ENCODE data around the gene NUP93. TPM values are rescaled to one million over a fixed set of nuclear protein-coding genes. Genes with fewer than 3 reads are reported as not detected.
"Not testable (repeated sequence)": the region's sequence is repeated elsewhere in the genome, so short reads cannot be mapped to it uniquely, and the experiment has no call there.

Gene NUP93
- total RNA-seq, 1 donor from 2014 or later, result 111 TPM

DNA sequence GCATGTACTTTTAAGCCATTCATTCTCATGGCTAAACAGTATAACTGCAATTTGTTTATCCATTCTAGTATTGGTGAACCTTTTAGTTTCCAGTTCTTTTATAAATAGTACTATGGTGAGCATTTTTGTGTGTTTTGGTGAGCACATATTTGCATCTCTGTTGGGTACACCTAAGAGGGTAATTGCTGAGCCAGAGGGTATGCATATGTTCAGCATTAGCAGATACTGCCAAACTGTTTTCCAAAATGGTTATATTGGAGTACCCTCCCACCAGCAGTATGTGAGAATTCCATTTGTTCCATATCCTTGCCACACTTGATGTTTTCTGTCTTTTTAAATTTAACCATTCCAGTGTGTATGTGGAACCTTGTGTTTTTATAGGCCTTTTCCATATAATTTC lies 81.0 kb downstream of the NUP93 start:
- POLR2A ChIA-PET, result interaction anchor here (0.7 kb wide), 1 partner anchor 14 kb away, joined by 3 read pairs; no protein-coding TSS in a partner anchor
- Mint-ChIP-seq H3K9me3 (no peaks in the 10 kb centered on the region), H3K27ac (no peak overlapping the region), H3K36me3 (ENCODE audit: low read depth) (peaks cover 26% of the 10 kb centered on the region), H3K4me3 (no peak overlapping the region), H3K4me1 (no peaks in the 10 kb centered on the region), H3K27me3 (no peaks in the 10 kb centered on the region)
- intact Hi-C loops (cut with micrococcal nuclease), result no loop called here
- CTCF ChIA-PET, result no interaction called here
- TF ChIP-seq, protein P1, sequence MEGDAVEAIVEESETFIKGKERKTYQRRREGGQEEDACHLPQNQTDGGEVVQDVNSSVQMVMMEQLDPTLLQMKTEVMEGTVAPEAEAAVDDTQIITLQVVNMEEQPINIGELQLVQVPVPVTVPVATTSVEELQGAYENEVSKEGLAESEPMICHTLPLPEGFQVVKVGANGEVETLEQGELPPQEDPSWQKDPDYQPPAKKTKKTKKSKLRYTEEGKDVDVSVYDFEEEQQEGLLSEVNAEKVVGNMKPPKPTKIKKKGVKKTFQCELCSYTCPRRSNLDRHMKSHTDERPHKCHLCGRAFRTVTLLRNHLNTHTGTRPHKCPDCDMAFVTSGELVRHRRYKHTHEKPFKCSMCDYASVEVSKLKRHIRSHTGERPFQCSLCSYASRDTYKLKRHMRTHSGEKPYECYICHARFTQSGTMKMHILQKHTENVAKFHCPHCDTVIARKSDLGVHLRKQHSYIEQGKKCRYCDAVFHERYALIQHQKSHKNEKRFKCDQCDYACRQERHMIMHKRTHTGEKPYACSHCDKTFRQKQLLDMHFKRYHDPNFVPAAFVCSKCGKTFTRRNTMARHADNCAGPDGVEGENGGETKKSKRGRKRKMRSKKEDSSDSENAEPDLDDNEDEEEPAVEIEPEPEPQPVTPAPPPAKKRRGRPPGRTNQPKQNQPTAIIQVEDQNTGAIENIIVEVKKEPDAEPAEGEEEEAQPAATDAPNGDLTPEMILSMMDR (IDR thresholded peaks at IDR 0.05), result no peak
- DNase-seq, result no peak
- no peak for ATAC-seq (ENCODE audit: low read depth)

DNA sequence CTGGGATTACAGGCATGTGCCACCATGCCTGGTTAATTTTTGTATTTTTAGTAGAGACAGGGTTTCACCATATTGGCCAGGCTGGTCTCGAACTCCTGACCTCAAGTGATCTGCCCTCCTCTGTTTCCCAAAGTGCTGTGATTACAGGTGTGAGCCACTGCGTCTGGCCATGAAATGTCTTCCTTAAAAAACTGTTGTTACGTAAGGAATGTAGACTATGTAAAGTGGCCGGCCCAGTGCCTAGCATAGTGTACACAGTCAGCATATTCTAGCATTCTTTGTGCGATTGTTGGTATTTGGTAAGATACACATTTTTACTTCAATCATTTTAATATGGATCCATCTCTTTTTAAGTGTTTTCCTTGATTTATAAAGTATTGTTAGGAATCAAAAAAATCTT lies 81.7 kb downstream of the NUP93 start:
- H3K36me3 Mint-ChIP-seq (ENCODE audit: low read depth), result peaks cover 27% of the 10 kb centered on the region
- intact Hi-C loops (cut with micrococcal nuclease); ATAC-seq (ENCODE audit: low read depth); H3K9me3 Mint-ChIP-seq; CTCF ChIA-PET; POLR2A ChIA-PET; H3K4me3 Mint-ChIP-seq; H3K27me3 Mint-ChIP-seq; DNase-seq; H3K27ac Mint-ChIP-seq; H3K4me1 Mint-ChIP-seq: not testable (repeated sequence)

DNA sequence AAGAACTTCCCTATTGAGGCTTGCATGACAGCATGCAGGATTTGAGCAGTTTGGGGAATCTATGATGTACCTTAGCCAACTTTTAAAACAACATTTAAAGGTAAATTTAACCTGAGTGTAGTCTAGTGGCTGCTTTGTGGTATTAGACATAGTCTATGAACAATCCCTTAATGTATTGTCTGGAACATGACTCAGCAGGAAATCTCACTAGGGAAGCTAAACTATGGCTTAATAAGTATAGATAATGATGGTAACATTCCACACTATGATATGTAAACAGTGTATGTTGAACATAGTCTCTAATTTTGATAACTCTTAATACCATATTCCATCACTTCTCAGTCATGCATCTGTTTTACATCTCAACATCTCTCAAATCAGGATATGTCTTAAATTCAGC lies 83.0 kb downstream of the NUP93 start:
- Mint-ChIP-seq H3K4me1 (no peaks in the 10 kb centered on the region), H3K27me3 (no peaks in the 10 kb centered on the region), H3K4me3 (no peak overlapping the region), H3K27ac (no peak overlapping the region), H3K9me3 (no peaks in the 10 kb centered on the region), H3K36me3 (ENCODE audit: low read depth) (peaks cover 19% of the 10 kb centered on the region)
- DNase-seq, result no peak
- intact Hi-C loops (cut with micrococcal nuclease), result no loop called here
- ChIA-PET POLR2A (no interaction called here), CTCF (no interaction called here)
- no peak for ATAC-seq (ENCODE audit: low read depth)
- TF ChIP-seq, protein P1 (IDR thresholded peaks at IDR 0.05), result no peak

DNA sequence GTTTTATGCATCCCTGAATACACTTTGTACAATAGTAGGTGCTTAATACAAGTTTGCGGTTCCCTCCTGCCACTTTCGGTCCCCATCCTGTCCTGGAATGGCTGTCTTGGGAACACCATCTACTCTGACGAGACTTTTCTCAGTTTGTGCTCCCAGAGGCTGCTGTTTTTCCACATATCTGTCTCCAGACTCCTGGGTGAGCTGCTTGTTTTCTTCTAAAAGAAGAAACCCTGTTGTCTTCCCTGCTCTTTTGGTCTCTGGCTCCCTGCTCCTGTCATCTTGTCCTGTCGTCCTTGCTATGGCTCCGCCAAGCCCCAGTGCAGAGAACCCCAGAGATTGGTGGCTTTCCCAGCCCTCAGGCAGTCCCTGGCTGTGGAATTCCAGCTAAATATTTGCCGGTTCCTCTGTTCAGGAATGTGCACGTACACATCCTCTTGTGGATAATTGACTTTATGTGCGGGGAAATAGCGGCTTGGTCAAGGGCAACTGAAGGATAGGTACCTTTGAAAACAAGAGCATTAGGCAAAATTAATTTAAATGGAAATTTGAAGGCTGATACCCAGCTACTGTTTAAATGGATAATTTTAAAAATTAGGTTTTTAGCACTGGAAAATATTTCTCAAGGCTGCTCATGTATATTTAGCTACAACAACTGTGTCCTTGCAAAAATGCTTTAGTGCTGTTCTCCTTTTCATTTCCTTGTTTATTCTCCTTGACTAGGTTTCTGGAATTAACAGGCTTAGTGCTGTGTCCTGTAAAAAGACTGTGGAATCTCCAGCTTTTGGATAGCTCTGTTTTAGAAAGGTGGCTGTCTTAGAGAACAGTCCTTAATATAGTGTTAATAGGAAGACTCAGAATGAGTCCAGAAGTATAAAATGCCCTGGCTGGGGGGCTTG lies 84.9 kb downstream of the NUP93 start:
- TF ChIP-seq, protein P1 (IDR thresholded peaks at IDR 0.05), result no peak
- intact Hi-C loops (cut with micrococcal nuclease), result no loop called here
- Mint-ChIP-seq H3K4me1 (no peaks in the 10 kb centered on the region), H3K27ac (no peak overlapping the region), H3K9me3 (no peaks in the 10 kb centered on the region), H3K4me3 (no peak overlapping the region), H3K27me3 (no peaks in the 10 kb centered on the region), H3K36me3 (ENCODE audit: low read depth) (peaks cover 21% of the 10 kb centered on the region)
- POLR2A ChIA-PET, result interaction anchor here (1.2 kb wide), 1 partner anchor 12 kb away, joined by 3 read pairs; no protein-coding TSS in a partner anchor
- DNase-seq (no peak), ATAC-seq (ENCODE audit: low read depth) (no peak)
- CTCF ChIA-PET, result no interaction called here

DNA sequence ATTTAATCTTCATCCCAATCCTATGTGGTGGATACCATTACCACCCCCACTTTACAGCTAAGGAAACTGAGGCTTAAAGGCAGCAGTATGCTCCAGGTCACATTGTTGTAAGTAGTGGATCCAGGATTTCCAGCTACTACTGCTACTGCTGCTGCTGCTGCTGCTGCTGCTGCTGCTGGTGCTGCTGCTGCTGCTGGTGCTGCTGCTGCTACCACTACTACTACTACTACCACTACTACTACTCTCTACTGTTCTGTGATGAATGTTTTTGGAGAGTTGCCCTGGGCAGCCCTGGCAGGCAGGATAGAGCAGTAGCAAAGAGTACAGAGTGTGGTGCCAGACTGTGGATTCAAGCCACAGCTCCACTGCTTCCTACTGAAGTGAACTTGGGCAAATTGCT lies 85.8 kb downstream of the NUP93 start:
- Mint-ChIP-seq H3K27ac (no peak overlapping the region), H3K27me3 (no peaks in the 10 kb centered on the region), H3K4me1 (no peaks in the 10 kb centered on the region), H3K36me3 (ENCODE audit: low read depth) (peaks cover 26% of the 10 kb centered on the region), H3K4me3 (no peak overlapping the region), H3K9me3 (no peaks in the 10 kb centered on the region)
- intact Hi-C loops (cut with micrococcal nuclease), result no loop called here
- ATAC-seq (ENCODE audit: low read depth) (no peak), DNase-seq (no peak)
- ChIA-PET POLR2A (no interaction called here), CTCF (no interaction called here)
- TF ChIP-seq, protein P1 (IDR thresholded peaks at IDR 0.05), result no peak
